ENCODE data around the gene FGD3. TPM values are rescaled to one million over a fixed set of nuclear protein-coding genes. Genes with fewer than 3 reads are reported as not detected.

The FGD3 gene
- total and polyA plus RNA-seq, 9 of the 15 experiments (the other 6 are each of a cell fraction or from before 2014, with no cell fraction given), result 0.07 to 1.3 (median 0.29) TPM

DNA sequence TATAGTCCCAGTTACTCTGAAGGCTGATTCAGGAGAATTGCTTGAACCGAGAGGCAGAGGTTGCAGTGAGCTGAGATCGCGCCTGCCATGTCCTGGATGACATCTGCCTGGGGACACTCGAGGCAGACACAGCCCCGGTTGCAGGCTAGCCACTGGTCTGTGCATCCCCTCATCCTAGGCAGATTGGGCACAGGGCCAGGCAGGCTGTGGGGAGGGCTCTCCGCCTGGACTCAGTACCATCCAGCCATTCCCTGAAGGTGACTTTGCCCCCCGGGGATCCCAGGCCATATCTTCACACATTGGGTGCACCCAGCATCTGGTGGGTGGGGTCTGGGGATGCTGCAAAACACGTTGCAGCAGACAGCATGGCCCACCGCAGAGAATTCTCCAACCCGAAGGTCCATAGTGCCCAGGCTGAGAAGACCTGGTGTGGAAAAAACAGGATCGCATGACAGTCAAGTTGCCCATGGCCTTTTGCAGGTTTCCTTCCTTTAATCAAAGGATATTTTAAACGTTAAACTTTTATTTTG is 60.3 kb downstream of the FGD3 start (continued):
- TF ChIP-seq, protein P1, sequence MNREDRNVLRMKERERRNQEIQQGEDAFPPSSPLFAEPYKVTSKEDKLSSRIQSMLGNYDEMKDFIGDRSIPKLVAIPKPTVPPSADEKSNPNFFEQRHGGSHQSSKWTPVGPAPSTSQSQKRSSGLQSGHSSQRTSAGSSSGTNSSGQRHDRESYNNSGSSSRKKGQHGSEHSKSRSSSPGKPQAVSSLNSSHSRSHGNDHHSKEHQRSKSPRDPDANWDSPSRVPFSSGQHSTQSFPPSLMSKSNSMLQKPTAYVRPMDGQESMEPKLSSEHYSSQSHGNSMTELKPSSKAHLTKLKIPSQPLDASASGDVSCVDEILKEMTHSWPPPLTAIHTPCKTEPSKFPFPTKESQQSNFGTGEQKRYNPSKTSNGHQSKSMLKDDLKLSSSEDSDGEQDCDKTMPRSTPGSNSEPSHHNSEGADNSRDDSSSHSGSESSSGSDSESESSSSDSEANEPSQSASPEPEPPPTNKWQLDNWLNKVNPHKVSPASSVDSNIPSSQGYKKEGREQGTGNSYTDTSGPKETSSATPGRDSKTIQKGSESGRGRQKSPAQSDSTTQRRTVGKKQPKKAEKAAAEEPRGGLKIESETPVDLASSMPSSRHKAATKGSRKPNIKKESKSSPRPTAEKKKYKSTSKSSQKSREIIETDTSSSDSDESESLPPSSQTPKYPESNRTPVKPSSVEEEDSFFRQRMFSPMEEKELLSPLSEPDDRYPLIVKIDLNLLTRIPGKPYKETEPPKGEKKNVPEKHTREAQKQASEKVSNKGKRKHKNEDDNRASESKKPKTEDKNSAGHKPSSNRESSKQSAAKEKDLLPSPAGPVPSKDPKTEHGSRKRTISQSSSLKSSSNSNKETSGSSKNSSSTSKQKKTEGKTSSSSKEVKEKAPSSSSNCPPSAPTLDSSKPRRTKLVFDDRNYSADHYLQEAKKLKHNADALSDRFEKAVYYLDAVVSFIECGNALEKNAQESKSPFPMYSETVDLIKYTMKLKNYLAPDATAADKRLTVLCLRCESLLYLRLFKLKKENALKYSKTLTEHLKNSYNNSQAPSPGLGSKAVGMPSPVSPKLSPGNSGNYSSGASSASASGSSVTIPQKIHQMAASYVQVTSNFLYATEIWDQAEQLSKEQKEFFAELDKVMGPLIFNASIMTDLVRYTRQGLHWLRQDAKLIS (CRISPR knock-in tag; IDR thresholded peaks at IDR 0.05), result no peak
- TF ChIP-seq SMARCA5 (IDR thresholded peaks at IDR 0.05) (no peak), FOSL1 (tag; conservative IDR thresholded peaks at IDR 0.05) (no peak)
- TF ChIP-seq, protein P2, sequence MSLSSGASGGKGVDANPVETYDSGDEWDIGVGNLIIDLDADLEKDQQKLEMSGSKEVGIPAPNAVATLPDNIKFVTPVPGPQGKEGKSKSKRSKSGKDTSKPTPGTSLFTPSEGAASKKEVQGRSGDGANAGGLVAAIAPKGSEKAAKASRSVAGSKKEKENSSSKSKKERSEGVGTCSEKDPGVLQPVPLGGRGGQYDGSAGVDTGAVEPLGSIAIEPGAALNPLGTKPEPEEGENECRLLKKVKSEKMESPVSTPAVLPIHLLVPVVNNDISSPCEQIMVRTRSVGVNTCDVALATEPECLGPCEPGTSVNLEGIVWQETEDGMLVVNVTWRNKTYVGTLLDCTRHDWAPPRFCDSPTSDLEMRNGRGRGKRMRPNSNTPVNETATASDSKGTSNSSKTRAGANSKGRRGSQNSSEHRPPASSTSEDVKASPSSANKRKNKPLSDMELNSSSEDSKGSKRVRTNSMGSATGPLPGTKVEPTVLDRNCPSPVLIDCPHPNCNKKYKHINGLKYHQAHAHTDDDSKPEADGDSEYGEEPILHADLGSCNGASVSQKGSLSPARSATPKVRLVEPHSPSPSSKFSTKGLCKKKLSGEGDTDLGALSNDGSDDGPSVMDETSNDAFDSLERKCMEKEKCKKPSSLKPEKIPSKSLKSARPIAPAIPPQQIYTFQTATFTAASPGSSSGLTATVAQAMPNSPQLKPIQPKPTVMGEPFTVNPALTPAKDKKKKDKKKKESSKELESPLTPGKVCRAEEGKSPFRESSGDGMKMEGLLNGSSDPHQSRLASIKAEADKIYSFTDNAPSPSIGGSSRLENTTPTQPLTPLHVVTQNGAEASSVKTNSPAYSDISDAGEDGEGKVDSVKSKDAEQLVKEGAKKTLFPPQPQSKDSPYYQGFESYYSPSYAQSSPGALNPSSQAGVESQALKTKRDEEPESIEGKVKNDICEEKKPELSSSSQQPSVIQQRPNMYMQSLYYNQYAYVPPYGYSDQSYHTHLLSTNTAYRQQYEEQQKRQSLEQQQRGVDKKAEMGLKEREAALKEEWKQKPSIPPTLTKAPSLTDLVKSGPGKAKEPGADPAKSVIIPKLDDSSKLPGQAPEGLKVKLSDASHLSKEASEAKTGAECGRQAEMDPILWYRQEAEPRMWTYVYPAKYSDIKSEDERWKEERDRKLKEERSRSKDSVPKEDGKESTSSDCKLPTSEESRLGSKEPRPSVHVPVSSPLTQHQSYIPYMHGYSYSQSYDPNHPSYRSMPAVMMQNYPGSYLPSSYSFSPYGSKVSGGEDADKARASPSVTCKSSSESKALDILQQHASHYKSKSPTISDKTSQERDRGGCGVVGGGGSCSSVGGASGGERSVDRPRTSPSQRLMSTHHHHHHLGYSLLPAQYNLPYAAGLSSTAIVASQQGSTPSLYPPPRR (CRISPR knock-in tag; IDR thresholded peaks at IDR 0.05; ENCODE audit: borderline replicate concordance), result no peak
- TF ChIP-seq, protein P3, sequence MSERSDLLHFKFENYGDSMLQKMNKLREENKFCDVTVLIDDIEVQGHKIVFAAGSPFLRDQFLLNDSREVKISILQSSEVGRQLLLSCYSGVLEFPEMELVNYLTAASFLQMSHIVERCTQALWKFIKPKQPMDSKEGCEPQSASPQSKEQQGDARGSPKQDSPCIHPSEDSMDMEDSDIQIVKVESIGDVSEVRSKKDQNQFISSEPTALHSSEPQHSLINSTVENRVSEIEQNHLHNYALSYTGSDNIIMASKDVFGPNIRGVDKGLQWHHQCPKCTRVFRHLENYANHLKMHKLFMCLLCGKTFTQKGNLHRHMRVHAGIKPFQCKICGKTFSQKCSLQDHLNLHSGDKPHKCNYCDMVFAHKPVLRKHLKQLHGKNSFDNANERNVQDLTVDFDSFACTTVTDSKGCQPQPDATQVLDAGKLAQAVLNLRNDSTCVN (CRISPR knock-in tag; IDR thresholded peaks at IDR 0.05), result no peak
- TF ChIP-seq, protein P4, sequence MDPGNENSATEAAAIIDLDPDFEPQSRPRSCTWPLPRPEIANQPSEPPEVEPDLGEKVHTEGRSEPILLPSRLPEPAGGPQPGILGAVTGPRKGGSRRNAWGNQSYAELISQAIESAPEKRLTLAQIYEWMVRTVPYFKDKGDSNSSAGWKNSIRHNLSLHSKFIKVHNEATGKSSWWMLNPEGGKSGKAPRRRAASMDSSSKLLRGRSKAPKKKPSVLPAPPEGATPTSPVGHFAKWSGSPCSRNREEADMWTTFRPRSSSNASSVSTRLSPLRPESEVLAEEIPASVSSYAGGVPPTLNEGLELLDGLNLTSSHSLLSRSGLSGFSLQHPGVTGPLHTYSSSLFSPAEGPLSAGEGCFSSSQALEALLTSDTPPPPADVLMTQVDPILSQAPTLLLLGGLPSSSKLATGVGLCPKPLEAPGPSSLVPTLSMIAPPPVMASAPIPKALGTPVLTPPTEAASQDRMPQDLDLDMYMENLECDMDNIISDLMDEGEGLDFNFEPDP (CRISPR knock-in tag; IDR thresholded peaks at IDR 0.05), result no peak
- TF ChIP-seq, protein P5, sequence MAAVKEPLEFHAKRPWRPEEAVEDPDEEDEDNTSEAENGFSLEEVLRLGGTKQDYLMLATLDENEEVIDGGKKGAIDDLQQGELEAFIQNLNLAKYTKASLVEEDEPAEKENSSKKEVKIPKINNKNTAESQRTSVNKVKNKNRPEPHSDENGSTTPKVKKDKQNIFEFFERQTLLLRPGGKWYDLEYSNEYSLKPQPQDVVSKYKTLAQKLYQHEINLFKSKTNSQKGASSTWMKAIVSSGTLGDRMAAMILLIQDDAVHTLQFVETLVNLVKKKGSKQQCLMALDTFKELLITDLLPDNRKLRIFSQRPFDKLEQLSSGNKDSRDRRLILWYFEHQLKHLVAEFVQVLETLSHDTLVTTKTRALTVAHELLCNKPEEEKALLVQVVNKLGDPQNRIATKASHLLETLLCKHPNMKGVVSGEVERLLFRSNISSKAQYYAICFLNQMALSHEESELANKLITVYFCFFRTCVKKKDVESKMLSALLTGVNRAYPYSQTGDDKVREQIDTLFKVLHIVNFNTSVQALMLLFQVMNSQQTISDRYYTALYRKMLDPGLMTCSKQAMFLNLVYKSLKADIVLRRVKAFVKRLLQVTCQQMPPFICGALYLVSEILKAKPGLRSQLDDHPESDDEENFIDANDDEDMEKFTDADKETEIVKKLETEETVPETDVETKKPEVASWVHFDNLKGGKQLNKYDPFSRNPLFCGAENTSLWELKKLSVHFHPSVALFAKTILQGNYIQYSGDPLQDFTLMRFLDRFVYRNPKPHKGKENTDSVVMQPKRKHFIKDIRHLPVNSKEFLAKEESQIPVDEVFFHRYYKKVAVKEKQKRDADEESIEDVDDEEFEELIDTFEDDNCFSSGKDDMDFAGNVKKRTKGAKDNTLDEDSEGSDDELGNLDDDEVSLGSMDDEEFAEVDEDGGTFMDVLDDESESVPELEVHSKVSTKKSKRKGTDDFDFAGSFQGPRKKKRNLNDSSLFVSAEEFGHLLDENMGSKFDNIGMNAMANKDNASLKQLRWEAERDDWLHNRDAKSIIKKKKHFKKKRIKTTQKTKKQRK (IDR thresholded peaks at IDR 0.05; ENCODE audit: borderline replicate concordance, low read depth, low read length), result no peak

All from K562 (cell line).